Measurements from ENCODE around the gene PODN. TPM values are rescaled to one million over a fixed set of nuclear protein-coding genes. Genes with fewer than 3 reads are reported as not detected.

PODN gene
- total and polyA plus RNA-seq, 4 experiments from 2014 or later = not detected

- Mint-ChIP-seq H3K36me3 (no peaks in the 10 kb centered on the region), H3K4me1 (no peaks in the 10 kb centered on the region), H3K27ac (no peak overlapping the region), H3K27me3 (peaks cover under 1% of the 10 kb centered on the region in 2 donors), H3K4me3 (no peak overlapping the region), H3K9me3 (no peaks in the 10 kb centered on the region)
- POLR2A ChIA-PET (ENCODE audit: partially characterized antibody) = no interaction called here
- CTCF ChIA-PET (ENCODE audit: partially characterized antibody) = no interaction called here
- no peaks in the 10 kb centered on the region for H3K4me1 ChIP-seq (ENCODE audit: insufficient read depth, low read length)
- intact Hi-C loops (cut with micrococcal nuclease) = no loop called here
- no peak for DNase-seq
- no peaks in the 10 kb centered on the region for H3K36me3 ChIP-seq (ENCODE audit: insufficient read depth, low read length)
- no peak overlapping the region for H3K4me3 ChIP-seq (ENCODE audit: low read length in 2 of 2)
- no peaks in the 10 kb centered on the region for H3K9me3 ChIP-seq (ENCODE audit: control insufficient read depth in 1 of 2, low read length in 2 of 2)
- no peaks in the 10 kb centered on the region for H3K27me3 ChIP-seq (ENCODE audit: insufficient read depth, low read length)
- H3K27ac ChIP-seq (ENCODE audit: low read depth, low read length) = no peak overlapping the region
Measured at GRCh38 chr1:53070621-53071020, 8.6 kb downstream of the PODN start.

- H3K4me1 Mint-ChIP-seq = no peaks in the 10 kb centered on the region
- Histone ChIP-seq H3K27ac (ENCODE audit: low read depth, low read length) (no peak overlapping the region), H3K4me3 (ENCODE audit: low read length in 2 of 2) (no peak overlapping the region), H3K27me3 (ENCODE audit: insufficient read depth, low read length) (no peaks in the 10 kb centered on the region), H3K9me3 (ENCODE audit: control insufficient read depth in 1 of 2, low read length in 2 of 2) (no peaks in the 10 kb centered on the region), H3K36me3 (ENCODE audit: insufficient read depth, low read length) (no peaks in the 10 kb centered on the region), H3K4me1 (ENCODE audit: insufficient read depth, low read length) (no peaks in the 10 kb centered on the region)
- H3K27ac Mint-ChIP-seq = no peak overlapping the region
- CTCF ChIA-PET (ENCODE audit: partially characterized antibody) = no interaction called here
- H3K4me3 Mint-ChIP-seq = no peak overlapping the region
- H3K36me3 Mint-ChIP-seq = no peaks in the 10 kb centered on the region
- no peaks in the 10 kb centered on the region for H3K27me3 Mint-ChIP-seq
- no peaks in the 10 kb centered on the region for H3K9me3 Mint-ChIP-seq
- POLR2A ChIA-PET (ENCODE audit: partially characterized antibody) = no interaction called here
- intact Hi-C loops (cut with micrococcal nuclease) = no loop called here
- no peak for DNase-seq
Measured at GRCh38 chr1:53071167-53071865, 9.3 kb downstream of the PODN start.

- POLR2A ChIA-PET (ENCODE audit: partially characterized antibody) = no interaction called here
- Mint-ChIP-seq H3K4me3 (no peak overlapping the region), H3K27me3 (no peaks in the 10 kb centered on the region), H3K27ac (no peak overlapping the region), H3K4me1 (no peaks in the 10 kb centered on the region), H3K9me3 (no peaks in the 10 kb centered on the region), H3K36me3 (no peaks in the 10 kb centered on the region)
- no peak overlapping the region for H3K27ac ChIP-seq (ENCODE audit: low read depth, low read length)
- H3K36me3 ChIP-seq (ENCODE audit: insufficient read depth, low read length) = no peaks in the 10 kb centered on the region
- no peaks in the 10 kb centered on the region for H3K9me3 ChIP-seq (ENCODE audit: control insufficient read depth in 1 of 2, low read length in 2 of 2)
- H3K4me3 ChIP-seq (ENCODE audit: low read length in 2 of 2) = no peak overlapping the region
- H3K4me1 ChIP-seq (ENCODE audit: insufficient read depth, low read length) = no peaks in the 10 kb centered on the region
- DNase-seq = no peak
- CTCF ChIA-PET (ENCODE audit: partially characterized antibody) = no interaction called here
- intact Hi-C loops (cut with micrococcal nuclease) = no loop called here
- no peaks in the 10 kb centered on the region for H3K27me3 ChIP-seq (ENCODE audit: insufficient read depth, low read length)
Measured at GRCh38 chr1:53071915-53072314, 9.9 kb downstream of the PODN start.

GRCh38 chr1:53073287-53073686 lies 11.3 kb downstream of the PODN start:
- no peaks in the 10 kb centered on the region for H3K27me3 Mint-ChIP-seq
- Histone ChIP-seq H3K4me1 (ENCODE audit: insufficient read depth, low read length) (no peaks in the 10 kb centered on the region), H3K36me3 (ENCODE audit: insufficient read depth, low read length) (no peaks in the 10 kb centered on the region), H3K27ac (ENCODE audit: low read depth, low read length) (no peak overlapping the region), H3K27me3 (ENCODE audit: insufficient read depth, low read length) (no peaks in the 10 kb centered on the region), H3K9me3 (ENCODE audit: control insufficient read depth in 1 of 2, low read length in 2 of 2) (no peaks in the 10 kb centered on the region), H3K4me3 (ENCODE audit: low read length in 2 of 2) (no peak overlapping the region)
- no peaks in the 10 kb centered on the region for H3K9me3 Mint-ChIP-seq
- no peaks in the 10 kb centered on the region for H3K4me1 Mint-ChIP-seq
- H3K4me3 Mint-ChIP-seq = no peak overlapping the region
- peak overlapping the region in 1 of 7 donors; percentile 6 for H3K27ac Mint-ChIP-seq
- H3K36me3 Mint-ChIP-seq = no peaks in the 10 kb centered on the region
- ChIA-PET CTCF (ENCODE audit: partially characterized antibody) (no interaction called here), POLR2A (ENCODE audit: partially characterized antibody) (no interaction called here)
- DNase-seq = no peak
- intact Hi-C loops (cut with micrococcal nuclease) = no loop called here

- DNase-seq = no peak
Measured at GRCh38 chr1:53073868-53074311, 11.9 kb downstream of the PODN start.

GRCh38 chr1:53074313-53075154 lies 12.5 kb downstream of the PODN start:
- Mint-ChIP-seq H3K4me1 (no peaks in the 10 kb centered on the region), H3K27me3 (no peaks in the 10 kb centered on the region), H3K27ac (peak overlapping the region in 1 of 7 donors; percentile 79), H3K4me3 (no peak overlapping the region), H3K9me3 (no peaks in the 10 kb centered on the region), H3K36me3 (no peaks in the 10 kb centered on the region)
- ChIA-PET POLR2A (ENCODE audit: partially characterized antibody) (no interaction called here), CTCF (ENCODE audit: partially characterized antibody) (no interaction called here)
- Histone ChIP-seq H3K4me1 (ENCODE audit: insufficient read depth, low read length) (no peaks in the 10 kb centered on the region), H3K36me3 (ENCODE audit: insufficient read depth, low read length) (no peaks in the 10 kb centered on the region), H3K27ac (ENCODE audit: low read depth, low read length) (no peak overlapping the region), H3K9me3 (ENCODE audit: control insufficient read depth in 1 of 2, low read length in 2 of 2) (no peaks in the 10 kb centered on the region), H3K27me3 (ENCODE audit: insufficient read depth, low read length) (no peaks in the 10 kb centered on the region), H3K4me3 (ENCODE audit: low read length in 2 of 2) (no peak overlapping the region)
- DNase-seq = no peak
- intact Hi-C loops (cut with micrococcal nuclease) = no loop called here

More at GRCh38 chr1:53073868-53074311, 11.9 kb downstream of the PODN start:
- no peak overlapping the region for H3K27ac ChIP-seq (ENCODE audit: low read depth, low read length)
- no peaks in the 10 kb centered on the region for H3K36me3 Mint-ChIP-seq
- no peaks in the 10 kb centered on the region for H3K4me1 ChIP-seq (ENCODE audit: insufficient read depth, low read length)
- H3K4me3 ChIP-seq (ENCODE audit: low read length in 2 of 2) = no peak overlapping the region
- H3K9me3 ChIP-seq (ENCODE audit: control insufficient read depth in 1 of 2, low read length in 2 of 2) = no peaks in the 10 kb centered on the region
- no peaks in the 10 kb centered on the region for H3K36me3 ChIP-seq (ENCODE audit: insufficient read depth, low read length)
- no peak overlapping the region for H3K27ac Mint-ChIP-seq
- H3K27me3 ChIP-seq (ENCODE audit: insufficient read depth, low read length) = no peaks in the 10 kb centered on the region
- ChIA-PET POLR2A (ENCODE audit: partially characterized antibody) (no interaction called here), CTCF (ENCODE audit: partially characterized antibody) (no interaction called here)
- H3K4me1 Mint-ChIP-seq = no peaks in the 10 kb centered on the region
- no peaks in the 10 kb centered on the region for H3K9me3 Mint-ChIP-seq
- H3K4me3 Mint-ChIP-seq = no peak overlapping the region
- H3K27me3 Mint-ChIP-seq = no peaks in the 10 kb centered on the region
- intact Hi-C loops (cut with micrococcal nuclease) = no loop called here

- DNase-seq = no peak
- Mint-ChIP-seq H3K27me3 (no peaks in the 10 kb centered on the region), H3K4me1 (no peaks in the 10 kb centered on the region)
Measured at GRCh38 chr1:53075206-53075605, 13.2 kb downstream of the PODN start.

More at GRCh38 chr1:53075206-53075605, 13.2 kb downstream of the PODN start:
- H3K9me3 ChIP-seq (ENCODE audit: control insufficient read depth in 1 of 2, low read length in 2 of 2) = no peaks in the 10 kb centered on the region
- H3K4me1 ChIP-seq (ENCODE audit: insufficient read depth, low read length) = no peaks in the 10 kb centered on the region
- H3K4me3 ChIP-seq (ENCODE audit: low read length in 2 of 2) = no peak overlapping the region
- Mint-ChIP-seq H3K9me3 (no peaks in the 10 kb centered on the region), H3K4me3 (no peak overlapping the region), H3K36me3 (no peaks in the 10 kb centered on the region), H3K27ac (no peak overlapping the region)
- intact Hi-C loops (cut with micrococcal nuclease) = no loop called here
- no peaks in the 10 kb centered on the region for H3K36me3 ChIP-seq (ENCODE audit: insufficient read depth, low read length)
- H3K27ac ChIP-seq (ENCODE audit: low read depth, low read length) = no peak overlapping the region
- POLR2A ChIA-PET (ENCODE audit: partially characterized antibody) = no interaction called here
- H3K27me3 ChIP-seq (ENCODE audit: insufficient read depth, low read length) = no peaks in the 10 kb centered on the region
- CTCF ChIA-PET (ENCODE audit: partially characterized antibody) = no interaction called here
